Osteocyte (in vitro differentiated cells): Measurements from ENCODE around the gene SESTD1. TPM values are rescaled to one million over a fixed set of nuclear protein-coding genes. Genes with fewer than 3 reads are reported as not detected.
"Not testable (repeated sequence)": the region's sequence is repeated elsewhere in the genome, so short reads cannot be mapped to it uniquely, and the experiment has no call there.

ENCODE experiments used
- DNase-seq: peaks from one replicate; pipeline ENCODE4 v3.0.0; 2021; ENCODE audit warnings: mixed read lengths; ENCODE audit not compliant: unreplicated experiment; ENCODE audit errors: extremely low spot score
- H3K27ac Mint-ChIP-seq: one replicate; pipeline ENCODE4 v1.8.0; 2021; ENCODE audit warnings: mild to moderate bottlenecking, mixed read lengths; ENCODE audit not compliant: unreplicated experiment
- H3K27me3 Mint-ChIP-seq: one replicate; pipeline ENCODE4 v1.8.0; 2021; ENCODE audit warnings: mixed read lengths; ENCODE audit not compliant: unreplicated experiment
- H3K36me3 Mint-ChIP-seq: one replicate; pipeline ENCODE4 v1.8.0; 2021; ENCODE audit warnings: mixed read lengths; ENCODE audit not compliant: unreplicated experiment
- H3K4me1 Mint-ChIP-seq: one replicate; pipeline ENCODE4 v1.8.0; 2021; ENCODE audit warnings: mixed read lengths; ENCODE audit not compliant: unreplicated experiment
- H3K4me3 Mint-ChIP-seq: one replicate; pipeline ENCODE4 v1.8.0; 2021; ENCODE audit warnings: mild to moderate bottlenecking, moderate library complexity, mixed read lengths; ENCODE audit not compliant: unreplicated experiment
- H3K9me3 Mint-ChIP-seq: one replicate; pipeline ENCODE4 v1.8.0; 2021; ENCODE audit warnings: mixed read lengths; ENCODE audit not compliant: unreplicated experiment
- total RNA-seq: library from RNA; stranded (reverse); gene quantifications from 2 replicates; pipeline ENCODE4 v1.2.1, GENCODE V29; 2021
- TF ChIP-seq, protein P1 (sequence below): fragments of 200-600 bp; sonication (generic); IDR thresholded peaks from 2 replicates; pipeline ENCODE4 v1.5.0; 2021; ENCODE audit warnings: antibody characterized with exemption, mild to moderate bottlenecking, moderate library complexity

SESTD1 gene
- total RNA-seq, 1 donor from 2014 or later, result 99.1 TPM

DNA sequence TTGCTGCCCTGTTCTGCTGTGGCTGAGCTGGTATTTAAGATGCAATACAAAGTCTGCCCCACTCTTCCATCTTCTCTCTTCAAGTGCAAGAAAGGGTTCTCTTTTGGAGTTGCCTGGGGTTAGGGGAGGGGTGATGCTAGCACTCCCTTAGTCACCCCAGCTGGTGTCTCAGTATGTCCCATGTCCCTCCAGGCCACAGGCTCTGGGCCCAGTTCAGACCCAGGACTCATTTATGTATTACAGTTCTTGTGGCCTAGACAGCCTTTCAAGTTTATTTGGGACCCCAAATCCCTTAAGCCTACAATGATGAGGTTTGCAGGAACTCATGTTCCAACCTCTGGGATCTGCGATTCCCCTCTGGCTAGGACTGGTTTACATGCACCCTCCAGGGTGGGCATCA is 167.5 kb downstream of the SESTD1 start:
- Mint-ChIP-seq H3K9me3 (peaks cover 12% of the 10 kb centered on the region), H3K4me1 (no peaks in the 10 kb centered on the region), H3K27me3 (peaks cover 5% of the 10 kb centered on the region), H3K36me3 (peaks cover 7% of the 10 kb centered on the region), H3K27ac (no peak overlapping the region), H3K4me3 (no peak overlapping the region)
- TF ChIP-seq, protein P1, sequence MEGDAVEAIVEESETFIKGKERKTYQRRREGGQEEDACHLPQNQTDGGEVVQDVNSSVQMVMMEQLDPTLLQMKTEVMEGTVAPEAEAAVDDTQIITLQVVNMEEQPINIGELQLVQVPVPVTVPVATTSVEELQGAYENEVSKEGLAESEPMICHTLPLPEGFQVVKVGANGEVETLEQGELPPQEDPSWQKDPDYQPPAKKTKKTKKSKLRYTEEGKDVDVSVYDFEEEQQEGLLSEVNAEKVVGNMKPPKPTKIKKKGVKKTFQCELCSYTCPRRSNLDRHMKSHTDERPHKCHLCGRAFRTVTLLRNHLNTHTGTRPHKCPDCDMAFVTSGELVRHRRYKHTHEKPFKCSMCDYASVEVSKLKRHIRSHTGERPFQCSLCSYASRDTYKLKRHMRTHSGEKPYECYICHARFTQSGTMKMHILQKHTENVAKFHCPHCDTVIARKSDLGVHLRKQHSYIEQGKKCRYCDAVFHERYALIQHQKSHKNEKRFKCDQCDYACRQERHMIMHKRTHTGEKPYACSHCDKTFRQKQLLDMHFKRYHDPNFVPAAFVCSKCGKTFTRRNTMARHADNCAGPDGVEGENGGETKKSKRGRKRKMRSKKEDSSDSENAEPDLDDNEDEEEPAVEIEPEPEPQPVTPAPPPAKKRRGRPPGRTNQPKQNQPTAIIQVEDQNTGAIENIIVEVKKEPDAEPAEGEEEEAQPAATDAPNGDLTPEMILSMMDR, result no peak
- DNase-seq, result no peak

DNA sequence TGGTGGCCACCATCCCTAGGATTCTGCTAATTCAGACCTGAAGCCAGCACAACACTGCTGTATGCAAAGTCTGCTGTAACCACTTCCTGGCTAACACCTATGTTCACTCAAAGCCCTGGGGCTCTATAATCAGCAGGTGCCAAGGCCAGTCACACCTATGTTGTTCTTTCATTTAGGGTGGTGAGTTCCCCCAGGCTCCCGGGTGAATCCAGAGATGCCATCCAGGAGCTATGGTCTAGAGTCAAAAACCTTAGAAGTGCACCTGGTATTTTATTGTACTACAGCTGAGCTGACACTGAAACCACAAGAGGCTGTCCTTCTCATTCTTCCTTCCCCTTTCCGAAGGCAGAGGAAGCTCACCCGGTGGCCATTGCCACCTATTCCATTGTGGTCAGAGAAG is 168.5 kb downstream of the SESTD1 start:
- TF ChIP-seq, protein P1, result no peak
- peaks cover 14% of the 10 kb centered on the region for H3K9me3 Mint-ChIP-seq
- H3K4me1 Mint-ChIP-seq, result no peaks in the 10 kb centered on the region
- H3K27me3 Mint-ChIP-seq, result peaks cover 5% of the 10 kb centered on the region
- H3K36me3 Mint-ChIP-seq, result no peaks in the 10 kb centered on the region
- no peak for DNase-seq
- no peak overlapping the region for H3K4me3 Mint-ChIP-seq
- H3K27ac Mint-ChIP-seq, result no peak overlapping the region

DNA sequence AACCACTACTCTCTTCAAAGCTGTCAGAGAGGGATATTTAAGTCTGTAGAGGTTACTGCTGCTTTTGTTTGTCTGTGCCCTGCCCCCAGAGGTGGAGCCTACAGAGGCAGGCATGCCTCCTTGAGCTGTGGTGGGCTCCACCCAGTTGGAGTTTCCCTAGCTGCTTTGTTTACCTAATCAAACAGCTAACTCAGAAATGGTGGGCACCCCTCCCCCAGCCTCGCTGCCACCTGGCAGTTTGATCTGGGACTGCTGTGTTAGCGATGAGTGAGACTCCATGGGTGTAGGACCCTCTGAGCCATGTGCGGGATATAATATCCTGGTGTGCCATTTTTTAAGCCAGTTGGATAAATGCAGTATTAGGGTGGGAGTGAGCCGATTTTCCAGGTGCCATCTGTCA is 171.7 kb downstream of the SESTD1 start:
- H3K36me3 Mint-ChIP-seq, H3K27ac Mint-ChIP-seq, H3K4me1 Mint-ChIP-seq, H3K4me3 Mint-ChIP-seq, DNase-seq: not testable (repeated sequence)
- Mint-ChIP-seq H3K27me3 (peaks cover 11% of the 10 kb centered on the region), H3K9me3 (peaks cover 21% of the 10 kb centered on the region)

DNA sequence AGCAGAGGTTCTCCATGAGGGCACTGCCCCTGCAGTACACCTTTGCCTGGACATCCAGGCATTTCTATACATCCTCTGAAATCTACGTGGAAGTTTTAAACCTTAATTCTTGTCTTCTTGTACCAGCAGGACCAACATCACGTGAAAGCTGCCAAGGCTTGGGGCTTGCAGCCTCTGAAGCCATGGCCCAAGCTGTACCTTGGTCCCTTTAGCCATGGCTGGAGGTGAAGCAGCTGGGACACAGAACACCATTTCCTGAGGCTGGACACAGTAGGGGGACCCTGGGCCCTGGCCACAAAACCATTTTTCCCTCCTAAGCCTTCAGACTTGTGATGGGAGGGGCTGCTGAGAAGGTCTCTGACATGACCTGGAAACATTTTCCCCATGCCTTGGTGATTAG is 181.9 kb downstream of the SESTD1 start:
- TF ChIP-seq, protein P1, result no peak
- peaks cover 10% of the 10 kb centered on the region for H3K9me3 Mint-ChIP-seq
- DNase-seq, result no peak
- H3K4me1 Mint-ChIP-seq, result no peaks in the 10 kb centered on the region
- no peak overlapping the region for H3K4me3 Mint-ChIP-seq
- no peak overlapping the region for H3K27ac Mint-ChIP-seq
- peaks cover 5% of the 10 kb centered on the region for H3K27me3 Mint-ChIP-seq
- H3K36me3 Mint-ChIP-seq, result no peaks in the 10 kb centered on the region

DNA sequence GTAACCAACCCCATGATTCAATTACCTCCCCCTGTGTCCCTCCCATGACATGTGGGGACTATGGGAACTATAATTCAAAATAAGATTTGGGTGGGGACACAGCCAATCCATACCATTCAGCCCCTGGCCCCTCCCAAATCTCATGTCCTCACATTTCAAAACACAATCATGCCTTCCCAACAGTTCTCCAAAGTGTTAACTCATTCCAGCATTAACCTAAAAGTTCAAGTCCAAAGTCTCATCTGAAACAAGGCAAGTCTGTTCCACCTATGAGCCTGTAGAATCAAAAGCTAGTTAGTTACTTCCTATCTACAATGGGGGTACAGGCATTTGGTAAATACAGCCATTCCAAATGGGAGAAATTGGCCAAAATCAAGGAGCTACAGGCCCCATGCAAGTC is 182.7 kb downstream of the SESTD1 start:
- Mint-ChIP-seq H3K9me3 (peaks cover 16% of the 10 kb centered on the region), H3K36me3 (no peaks in the 10 kb centered on the region), H3K27me3 (peaks cover 5% of the 10 kb centered on the region), H3K4me1 (no peaks in the 10 kb centered on the region), H3K27ac (no peak overlapping the region), H3K4me3 (no peak overlapping the region)
- DNase-seq, result no peak
- TF ChIP-seq, protein P1, result no peak

DNA sequence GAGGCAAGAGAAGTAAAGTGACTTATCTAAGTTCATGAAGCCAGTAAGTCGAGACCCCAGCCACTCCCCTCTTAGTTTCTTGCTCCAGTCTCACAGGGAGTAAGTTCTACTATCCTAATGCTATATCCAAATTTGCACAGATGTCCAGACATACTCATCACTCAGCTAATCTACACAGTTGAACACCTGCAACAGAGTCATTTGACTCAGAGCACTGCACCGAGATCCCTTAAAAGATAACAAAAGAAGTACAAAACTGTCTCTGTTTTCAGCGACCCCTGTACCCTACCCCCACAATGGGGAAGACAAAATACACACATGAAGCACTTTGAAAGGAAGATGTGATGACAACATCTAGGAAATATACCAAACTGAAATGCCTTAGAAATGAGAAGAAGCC is 192.1 kb downstream of the SESTD1 start:
- Mint-ChIP-seq H3K9me3 (peaks cover 6% of the 10 kb centered on the region), H3K36me3 (no peaks in the 10 kb centered on the region), H3K4me3 (no peak overlapping the region), H3K27me3 (peaks cover 8% of the 10 kb centered on the region), H3K4me1 (no peaks in the 10 kb centered on the region), H3K27ac (no peak overlapping the region)
- TF ChIP-seq, protein P1, result no peak
- DNase-seq, result no peak
